NCI-H1436 (cell line): Measurements from ENCODE around the gene SLC23A2.
"Not testable (repeated sequence)": the region's sequence is repeated elsewhere in the genome, so short reads cannot be mapped to it uniquely, and the experiment has no call there.

Experiments
- DNase-seq: peaks from one replicate; lab custom pipeline; 2025; lab: John Stamatoyannopoulos, UW

SLC23A2 gene

DNA sequence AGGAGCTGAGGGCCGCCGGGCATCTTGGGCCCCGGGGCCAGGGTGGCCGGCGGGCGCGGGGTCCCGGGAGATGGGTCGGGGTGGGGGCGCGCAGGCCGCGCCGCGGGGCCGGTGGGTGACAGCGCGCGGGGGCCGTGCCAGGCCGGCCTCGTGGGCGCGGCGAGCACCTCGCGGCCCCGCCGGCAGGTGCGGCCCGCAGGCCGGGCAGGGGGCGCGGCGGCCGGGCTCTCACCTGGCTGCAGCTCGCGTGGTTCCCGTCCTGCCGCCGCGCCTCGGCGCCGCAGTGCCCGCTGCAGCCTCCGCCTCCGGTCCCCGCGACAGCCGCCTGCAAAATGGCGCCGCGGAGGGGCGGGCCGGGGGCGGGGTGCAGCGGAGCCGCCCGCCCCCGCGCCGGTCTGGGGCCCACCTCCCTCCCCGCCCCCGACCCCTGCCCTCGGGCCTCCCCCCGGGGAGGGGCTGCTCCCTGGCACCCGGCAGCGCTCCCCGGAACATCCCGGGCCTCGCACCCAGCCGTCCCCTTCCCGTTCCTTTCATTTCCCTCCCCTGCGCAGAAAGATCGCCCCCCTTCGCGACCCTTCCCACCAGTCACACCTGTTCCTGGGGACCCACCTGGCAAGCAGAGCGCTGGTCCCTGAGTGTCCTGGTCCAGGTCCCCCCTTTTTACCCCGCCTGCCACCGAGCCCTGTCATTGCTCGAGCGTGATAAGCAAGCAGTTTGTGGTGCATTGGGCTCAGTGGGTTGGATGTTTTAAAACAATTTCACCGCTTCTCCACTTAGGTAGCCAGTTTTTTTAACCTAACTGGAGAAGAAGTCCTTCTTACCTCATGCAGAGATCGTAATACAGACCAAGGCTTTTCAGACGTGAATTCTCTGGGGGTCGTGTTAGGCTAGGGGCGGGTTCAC, at the start of gene SLC23A2:
SLC23A2 (minus strand) TSS at position 337 of the 903 bp plus-strand sequence. CDS start 68,948 bp downstream, outside the sequence.
- no peak for DNase-seq

DNA sequence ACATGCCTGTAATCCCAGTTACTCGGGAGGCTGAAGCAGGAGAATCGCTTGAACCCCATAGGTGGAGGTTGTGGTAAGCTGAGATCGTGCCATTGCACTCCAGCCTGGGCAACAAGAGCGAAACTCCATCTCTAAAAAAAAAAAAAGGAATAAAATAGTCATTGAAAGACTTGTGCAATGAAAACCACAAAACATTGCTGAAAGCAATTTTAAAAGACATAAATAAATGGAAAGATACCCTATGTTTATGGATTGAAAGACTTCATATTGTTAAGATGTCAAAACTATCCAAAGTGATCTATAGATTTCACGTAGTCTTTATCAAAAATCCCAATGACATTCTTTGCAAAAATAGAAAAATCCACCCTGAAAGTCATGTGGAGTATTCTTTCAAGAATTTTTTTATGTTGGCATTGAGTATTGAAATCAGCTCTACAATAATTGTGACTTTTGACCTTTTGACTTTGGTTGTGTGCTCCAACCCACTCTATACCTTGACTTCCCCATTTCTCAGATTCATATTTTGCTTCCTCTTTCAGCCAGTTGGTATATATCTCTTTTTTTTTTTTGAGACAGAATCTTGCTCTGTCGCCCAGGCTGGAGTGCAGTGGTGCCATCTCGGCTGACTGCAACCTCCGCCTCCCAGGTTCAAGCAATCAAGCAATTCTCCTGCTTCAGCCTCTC, 45.5 kb upstream of the SLC23A2 start:
- no peak for DNase-seq

DNA sequence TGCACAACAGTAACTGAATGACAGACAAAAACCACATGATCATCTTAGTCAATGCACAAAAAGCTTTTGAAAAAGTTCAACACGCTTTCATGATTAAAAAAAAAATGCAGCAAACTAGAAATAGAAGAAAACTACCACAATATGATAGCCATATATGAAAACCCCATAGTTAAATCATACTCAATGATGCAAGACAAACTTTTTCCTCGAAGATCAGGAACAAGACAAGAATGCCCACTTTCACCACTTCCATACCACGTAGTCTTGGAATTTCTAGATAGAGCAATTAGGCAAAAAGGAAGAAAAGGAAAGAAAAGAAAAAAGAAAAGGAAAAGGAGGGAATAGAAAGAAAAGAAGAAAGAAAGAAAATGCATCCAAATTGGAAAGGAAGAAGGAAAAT, 44.6 kb upstream of the SLC23A2 start:
- no peak for DNase-seq

- peak; percentile 8 for DNase-seq
Observed at GRCh38 chr20:5044075-5044620, 42.8 kb upstream of the SLC23A2 start.

DNA sequence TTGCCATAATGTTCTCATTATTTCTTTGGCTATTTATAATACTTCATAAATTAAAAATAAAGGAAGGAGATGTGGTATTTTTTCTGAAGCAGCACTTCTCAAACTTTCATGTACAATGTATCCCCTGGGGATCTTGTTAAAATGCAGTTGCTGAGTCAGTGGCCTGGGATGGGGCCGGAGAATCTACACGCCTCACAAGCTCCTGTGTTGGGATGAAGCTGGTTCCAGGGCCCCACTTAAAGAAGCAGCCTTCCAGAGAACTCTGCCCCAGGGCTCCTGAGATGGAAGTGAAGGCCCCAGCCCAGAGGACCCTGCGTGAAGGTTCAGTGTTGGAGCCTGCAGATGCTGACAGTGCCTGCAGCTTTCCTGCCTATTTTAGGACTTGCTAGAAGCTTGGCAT, 40.1 kb upstream of the SLC23A2 start:
- DNase-seq, result no peak

- no peak for DNase-seq
Observed at GRCh38 chr20:5040345-5040744, 39.0 kb upstream of the SLC23A2 start.

DNA sequence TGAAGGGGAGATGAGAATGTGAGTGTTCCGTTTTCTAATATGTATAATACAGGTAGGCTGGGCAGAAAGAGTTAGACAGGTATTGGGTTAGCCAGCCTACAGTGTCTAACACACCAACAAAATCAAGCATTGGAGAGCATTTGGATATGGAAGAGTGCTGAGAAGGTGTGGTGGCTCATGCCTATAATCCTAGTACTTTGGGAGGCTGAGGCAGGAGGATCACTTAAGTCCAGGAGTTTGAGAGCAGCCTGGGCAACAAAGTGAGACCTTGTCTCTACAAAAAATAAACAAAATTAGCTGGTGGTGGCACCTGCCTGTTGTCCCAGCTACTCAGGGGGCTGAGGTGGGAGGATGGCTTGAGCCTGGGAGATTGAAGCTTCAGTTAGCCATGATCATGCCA, 38.6 kb upstream of the SLC23A2 start:
- no peak for DNase-seq

DNA sequence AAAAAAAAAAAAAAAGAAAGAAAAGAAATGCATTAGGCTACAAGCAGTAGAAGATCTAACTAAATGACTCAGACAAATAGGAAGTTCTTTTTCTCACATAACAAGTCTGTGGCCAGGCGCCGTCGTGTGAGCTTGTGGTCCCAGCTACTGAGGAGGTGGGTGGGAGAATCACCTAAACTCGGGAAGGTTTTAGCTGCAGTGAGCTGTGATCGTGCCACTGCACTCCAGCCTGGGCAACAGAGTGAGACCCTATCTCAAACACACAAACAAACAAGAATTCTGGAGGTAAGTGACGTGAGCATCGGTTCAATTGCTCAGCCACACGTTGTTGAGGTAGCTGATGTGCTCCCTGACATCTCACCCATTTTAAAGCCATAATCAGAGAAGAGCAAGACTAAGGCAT, 37.9 kb upstream of the SLC23A2 start:
- DNase-seq, result no peak

DNA sequence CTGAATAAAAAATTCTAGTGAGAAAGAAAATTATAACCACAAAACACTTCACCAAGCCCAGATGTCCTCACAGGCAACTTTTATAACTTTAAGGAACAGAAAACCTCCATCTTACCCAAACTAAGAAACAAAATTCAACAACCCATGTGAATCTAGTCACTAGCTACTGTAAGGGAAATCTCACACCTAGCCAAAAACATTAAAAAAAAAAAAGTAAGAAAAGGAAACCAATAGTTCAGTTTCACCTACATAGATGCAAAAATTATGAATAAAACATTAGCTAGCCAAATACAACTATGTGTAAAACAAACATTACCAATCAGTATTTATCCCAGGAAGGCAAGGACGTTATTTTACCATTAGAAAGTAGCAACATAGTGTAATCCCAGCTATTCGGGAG, 35.5 kb upstream of the SLC23A2 start:
- DNase-seq, result no peak

DNA sequence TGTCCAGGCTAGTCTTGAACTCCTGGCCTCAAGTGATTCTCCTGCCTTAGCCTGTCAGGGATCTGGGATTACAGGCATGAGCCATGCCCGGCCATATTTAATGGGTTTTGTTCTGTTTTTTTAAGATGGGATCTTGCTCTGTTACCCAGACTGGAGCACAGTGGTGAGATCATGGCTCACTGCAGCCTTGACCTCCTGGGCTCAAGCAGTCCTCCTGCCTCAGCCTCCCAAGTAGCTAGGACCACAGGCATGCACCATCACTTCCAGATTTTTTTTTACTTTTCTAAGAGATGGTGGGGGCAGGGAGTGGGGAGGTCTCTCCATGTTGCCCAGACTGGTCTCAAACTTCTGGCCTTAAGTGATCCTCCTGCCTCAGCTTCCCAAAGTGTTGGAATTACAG, 34.2 kb upstream of the SLC23A2 start:
- not testable (repeated sequence) for DNase-seq

GRCh38 chr20:5033566-5033965, 32.3 kb upstream of the SLC23A2 start:
- DNase-seq, result no peak

GRCh38 chr20:5031701-5032100, 30.4 kb upstream of the SLC23A2 start:
- DNase-seq, result not testable (repeated sequence)

GRCh38 chr20:5031206-5031557, 29.9 kb upstream of the SLC23A2 start:
- DNase-seq, result no peak

DNA sequence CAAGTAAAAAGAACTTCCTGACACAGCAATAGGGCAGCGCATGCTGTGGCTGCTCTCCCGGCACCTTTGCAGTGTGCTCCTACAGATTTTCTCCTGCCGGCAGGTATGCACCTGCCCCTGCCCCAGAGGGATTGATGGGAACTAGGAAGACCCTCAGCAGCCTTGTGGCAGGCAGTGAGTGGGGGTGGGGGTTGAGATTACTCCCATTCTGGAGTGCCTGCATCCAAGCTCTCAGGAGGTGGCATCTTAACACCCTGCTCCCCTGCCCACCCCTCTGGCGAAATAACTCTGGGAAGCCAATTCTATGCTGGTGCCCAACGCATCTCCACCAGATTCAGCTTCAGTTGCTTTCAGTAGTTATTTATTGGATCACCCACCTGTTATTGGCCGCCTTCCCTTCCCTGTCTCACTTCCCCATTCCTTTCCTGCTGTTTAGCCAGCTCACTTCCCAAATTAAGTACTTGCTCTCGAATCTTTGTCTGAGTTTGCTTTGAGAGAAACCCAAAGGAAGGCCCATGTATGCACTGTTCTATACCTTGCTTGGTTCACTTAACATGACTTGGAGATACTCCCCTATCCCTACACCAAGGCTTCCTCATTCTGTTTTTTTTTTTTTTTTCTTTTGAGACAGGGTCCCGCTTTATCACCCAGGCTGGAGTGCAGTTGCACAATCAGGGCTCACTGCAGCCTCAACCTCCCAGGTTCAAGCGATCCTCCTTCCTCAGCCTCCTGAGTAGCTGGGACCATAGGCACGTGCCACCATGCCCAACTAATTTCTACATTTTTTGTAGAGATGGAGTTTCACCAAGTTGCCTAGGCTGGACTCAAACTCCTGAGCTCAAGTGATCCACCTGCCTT, 29.3 kb upstream of the SLC23A2 start:
- no peak for DNase-seq

DNA sequence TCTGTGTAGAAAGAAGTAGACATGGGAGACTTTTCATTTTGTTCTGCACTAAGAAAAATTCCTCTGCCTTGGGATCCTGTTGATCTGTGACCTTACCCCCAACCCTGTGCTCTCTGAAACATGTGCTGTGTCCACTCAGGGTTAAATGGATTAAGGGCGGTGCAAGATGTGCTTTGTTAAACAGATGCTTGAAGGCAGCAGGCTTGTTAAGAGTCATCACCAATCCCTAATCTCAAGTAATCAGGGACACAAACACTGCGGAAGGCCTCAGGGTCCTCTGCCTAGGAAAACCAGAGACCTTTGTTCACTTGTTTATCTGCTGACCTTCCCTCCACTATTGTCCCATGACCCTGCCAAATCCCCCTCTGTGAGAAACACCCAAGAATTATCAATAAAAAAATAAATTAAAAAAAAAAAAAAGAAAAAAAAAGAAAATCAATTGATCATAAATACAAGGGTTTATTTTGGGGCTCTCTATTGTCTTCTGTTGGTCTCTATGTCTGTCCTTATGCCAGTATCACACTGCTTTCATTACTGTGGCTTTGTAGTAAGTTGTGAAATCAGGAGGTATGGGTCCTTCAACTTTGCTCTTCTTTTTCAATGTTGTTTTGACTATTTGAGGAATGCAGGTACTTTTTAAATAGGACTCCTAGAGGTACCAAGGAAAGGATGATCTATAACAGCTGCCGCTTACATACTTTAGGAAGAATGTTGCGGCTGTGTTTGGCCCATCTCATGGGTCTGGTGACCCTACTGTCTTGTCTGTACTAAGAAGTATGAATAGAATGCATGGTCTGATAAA, 27.1 kb upstream of the SLC23A2 start:
- DNase-seq, result not testable (repeated sequence)

GRCh38 chr20:5024982-5025381, 23.7 kb upstream of the SLC23A2 start:
- DNase-seq, result no peak

DNA sequence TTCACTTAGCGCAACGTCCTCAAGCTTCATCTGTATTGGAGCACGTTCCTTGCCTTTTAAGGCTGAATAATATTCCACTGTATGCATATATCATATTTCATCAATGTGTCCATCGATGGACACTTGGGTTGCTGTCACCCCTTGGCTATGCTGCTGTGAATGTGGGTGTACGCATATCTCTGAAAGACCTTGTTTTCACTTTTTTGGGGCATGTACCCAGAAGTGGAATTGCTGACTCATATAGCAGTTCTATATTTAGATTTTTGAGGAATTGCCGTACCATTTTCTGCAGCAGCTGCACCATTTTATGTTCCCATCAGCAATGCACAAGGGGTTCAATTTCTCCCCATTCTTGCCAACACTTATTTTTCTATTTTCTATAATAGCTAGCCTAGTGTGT, 22.8 kb upstream of the SLC23A2 start:
- no peak for DNase-seq

GRCh38 chr20:5023171-5023570, 21.9 kb upstream of the SLC23A2 start:
- DNase-seq, result not testable (repeated sequence)

DNA sequence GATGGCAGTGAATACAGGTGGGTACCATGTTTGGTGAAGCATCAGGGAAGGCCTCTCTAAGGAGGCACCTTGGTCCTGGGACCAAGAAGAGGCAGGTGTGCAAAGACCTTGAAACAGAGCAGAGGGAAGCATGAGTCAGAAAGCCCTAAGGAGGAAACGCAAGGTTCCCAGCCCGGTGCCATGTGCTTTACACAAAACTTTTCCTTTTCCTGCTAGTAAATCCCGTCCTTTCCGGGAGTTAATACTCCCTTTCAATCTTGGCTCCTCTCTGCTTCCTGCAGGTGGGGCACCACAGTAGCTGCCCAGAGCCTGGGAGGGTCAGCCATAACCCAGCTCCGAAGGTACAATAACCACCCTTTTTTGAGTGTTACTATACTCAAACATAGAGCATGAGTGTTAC, 19.4 kb upstream of the SLC23A2 start:
- no peak for DNase-seq

- no peak for DNase-seq
Observed at GRCh38 chr20:5013682-5014447, 12.6 kb upstream of the SLC23A2 start.

GRCh38 chr20:5008759-5009158, 7.4 kb upstream of the SLC23A2 start:
- no peak for DNase-seq
